ENCODE data around the gene NAPB. TPM values are rescaled to one million over a fixed set of nuclear protein-coding genes. Genes with fewer than 3 reads are reported as not detected.

The NAPB gene
- total RNA-seq, 1 donor = 9.4 TPM

GRCh38 chr20:23381876-23382275 is 39.4 kb downstream of the NAPB start:
- TF ChIP-seq, protein P1, sequence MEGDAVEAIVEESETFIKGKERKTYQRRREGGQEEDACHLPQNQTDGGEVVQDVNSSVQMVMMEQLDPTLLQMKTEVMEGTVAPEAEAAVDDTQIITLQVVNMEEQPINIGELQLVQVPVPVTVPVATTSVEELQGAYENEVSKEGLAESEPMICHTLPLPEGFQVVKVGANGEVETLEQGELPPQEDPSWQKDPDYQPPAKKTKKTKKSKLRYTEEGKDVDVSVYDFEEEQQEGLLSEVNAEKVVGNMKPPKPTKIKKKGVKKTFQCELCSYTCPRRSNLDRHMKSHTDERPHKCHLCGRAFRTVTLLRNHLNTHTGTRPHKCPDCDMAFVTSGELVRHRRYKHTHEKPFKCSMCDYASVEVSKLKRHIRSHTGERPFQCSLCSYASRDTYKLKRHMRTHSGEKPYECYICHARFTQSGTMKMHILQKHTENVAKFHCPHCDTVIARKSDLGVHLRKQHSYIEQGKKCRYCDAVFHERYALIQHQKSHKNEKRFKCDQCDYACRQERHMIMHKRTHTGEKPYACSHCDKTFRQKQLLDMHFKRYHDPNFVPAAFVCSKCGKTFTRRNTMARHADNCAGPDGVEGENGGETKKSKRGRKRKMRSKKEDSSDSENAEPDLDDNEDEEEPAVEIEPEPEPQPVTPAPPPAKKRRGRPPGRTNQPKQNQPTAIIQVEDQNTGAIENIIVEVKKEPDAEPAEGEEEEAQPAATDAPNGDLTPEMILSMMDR (IDR thresholded peaks at IDR 0.05; ENCODE audit: extremely low read depth, low read depth, low read length) = no peak
- H3K4me2 ChIP-seq (ENCODE audit: insufficient read depth, low read length) = no peak overlapping the region
- no peak overlapping the region for H2AFZ ChIP-seq (ENCODE audit: low read length)

DNA sequence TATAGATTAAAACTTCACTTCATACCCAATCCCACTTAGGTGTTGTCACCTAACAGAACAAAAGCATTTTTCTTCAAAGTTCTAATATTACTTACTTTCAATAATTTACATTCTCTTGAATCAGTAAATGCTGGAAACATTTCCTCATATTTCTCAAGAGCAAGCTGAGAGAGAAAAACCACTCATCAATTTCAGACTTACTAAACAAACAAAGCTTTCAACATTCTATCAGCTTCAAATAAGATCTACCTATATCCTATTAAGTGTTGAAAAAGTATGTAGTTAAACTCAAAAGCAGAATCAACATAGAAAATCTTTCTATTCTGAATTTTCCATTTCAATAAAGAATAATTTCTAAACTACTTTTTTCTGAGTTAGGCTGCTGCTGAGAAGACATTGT is 41.5 kb downstream of the NAPB start:
- Histone ChIP-seq H3K4me2 (ENCODE audit: insufficient read depth, low read length) (no peak overlapping the region), H3K27me3 (ENCODE audit: insufficient read depth, low read length) (no peaks in the 10 kb centered on the region), H3K4me1 (ENCODE audit: insufficient read depth, low read length) (no peaks in the 10 kb centered on the region), H3K9me3 (ENCODE audit: low read depth, low read length) (no peaks in the 10 kb centered on the region), H3K4me3 (ENCODE audit: insufficient read depth, low read length) (no peak overlapping the region), H3K27ac (ENCODE audit: low read depth, low read length) (no peak overlapping the region), H4K20me1 (ENCODE audit: insufficient read depth, low read length) (no peaks in the 10 kb centered on the region), H3K36me3 (ENCODE audit: insufficient read depth, low read length) (peaks cover 52% of the 10 kb centered on the region), H2AFZ (ENCODE audit: low read length) (no peak overlapping the region), H3K79me2 (ENCODE audit: insufficient read depth, low read length) (peaks cover 28% of the 10 kb centered on the region)
- DNase-seq (ENCODE audit: insufficient read length, low spot score, missing footprints) = no peak
- TF ChIP-seq, protein P1 (IDR thresholded peaks at IDR 0.05; ENCODE audit: extremely low read depth, low read depth, low read length) = no peak

More at GRCh38 chr20:23381876-23382275, 39.4 kb downstream of the NAPB start:
- H3K9me3 ChIP-seq (ENCODE audit: low read depth, low read length) = no peaks in the 10 kb centered on the region
- no peak overlapping the region for H3K4me3 ChIP-seq (ENCODE audit: insufficient read depth, low read length)
- no peaks in the 10 kb centered on the region for H4K20me1 ChIP-seq (ENCODE audit: insufficient read depth, low read length)
- H3K27ac ChIP-seq (ENCODE audit: low read depth, low read length) = no peak overlapping the region
- H3K79me2 ChIP-seq (ENCODE audit: insufficient read depth, low read length) = peaks cover 39% of the 10 kb centered on the region
- H3K27me3 ChIP-seq (ENCODE audit: insufficient read depth, low read length) = no peaks in the 10 kb centered on the region
- no peaks in the 10 kb centered on the region for H3K4me1 ChIP-seq (ENCODE audit: insufficient read depth, low read length)
- peaks cover 37% of the 10 kb centered on the region for H3K36me3 ChIP-seq (ENCODE audit: insufficient read depth, low read length)
- DNase-seq (ENCODE audit: insufficient read length, low spot score, missing footprints) = no peak

DNA sequence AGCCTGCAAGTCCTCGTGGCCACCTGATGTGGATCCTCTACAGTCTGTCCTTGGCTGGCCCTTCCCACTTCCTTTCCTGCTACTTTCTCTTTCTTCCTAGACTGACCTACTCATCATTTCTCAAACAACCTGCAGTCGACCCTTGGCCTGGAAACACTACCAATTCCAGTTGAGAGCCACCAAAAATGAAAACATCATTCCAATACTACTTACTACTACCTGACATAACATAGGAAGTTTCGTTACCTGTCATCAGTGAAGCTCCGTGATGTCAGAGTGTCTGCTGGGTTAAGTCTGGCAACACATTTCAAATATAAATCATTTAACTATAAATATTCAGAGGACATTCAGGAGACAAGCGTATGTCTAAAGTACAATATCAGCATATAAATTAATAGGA is 45.5 kb downstream of the NAPB start:
- Histone ChIP-seq H3K27me3 (ENCODE audit: insufficient read depth, low read length) (no peaks in the 10 kb centered on the region), H3K4me2 (ENCODE audit: insufficient read depth, low read length) (no peak overlapping the region), H4K20me1 (ENCODE audit: insufficient read depth, low read length) (no peaks in the 10 kb centered on the region), H3K4me1 (ENCODE audit: insufficient read depth, low read length) (peaks cover 2% of the 10 kb centered on the region), H3K36me3 (ENCODE audit: insufficient read depth, low read length) (peaks cover 79% of the 10 kb centered on the region), H3K4me3 (ENCODE audit: insufficient read depth, low read length) (no peak overlapping the region), H3K9me3 (ENCODE audit: low read depth, low read length) (no peaks in the 10 kb centered on the region), H3K27ac (ENCODE audit: low read depth, low read length) (no peak overlapping the region), H3K79me2 (ENCODE audit: insufficient read depth, low read length) (peaks cover 17% of the 10 kb centered on the region), H2AFZ (ENCODE audit: low read length) (no peak overlapping the region)
- TF ChIP-seq, protein P1 (IDR thresholded peaks at IDR 0.05; ENCODE audit: extremely low read depth, low read depth, low read length) = no peak
- no peak for DNase-seq (ENCODE audit: insufficient read length, low spot score, missing footprints)

GRCh38 chr20:23374441-23374840 is 46.8 kb downstream of the NAPB start:
- peaks cover 4% of the 10 kb centered on the region for H4K20me1 ChIP-seq (ENCODE audit: insufficient read depth, low read length)
- peaks cover 26% of the 10 kb centered on the region for H3K79me2 ChIP-seq (ENCODE audit: insufficient read depth, low read length)
- H3K9me3 ChIP-seq (ENCODE audit: low read depth, low read length) = no peaks in the 10 kb centered on the region
- H3K4me2 ChIP-seq (ENCODE audit: insufficient read depth, low read length) = no peak overlapping the region
- no peak overlapping the region for H3K4me3 ChIP-seq (ENCODE audit: insufficient read depth, low read length)
- H3K27me3 ChIP-seq (ENCODE audit: insufficient read depth, low read length) = no peaks in the 10 kb centered on the region
- peaks cover 81% of the 10 kb centered on the region for H3K36me3 ChIP-seq (ENCODE audit: insufficient read depth, low read length)
- no peak for DNase-seq (ENCODE audit: insufficient read length, low spot score, missing footprints)
- peaks cover 2% of the 10 kb centered on the region for H3K4me1 ChIP-seq (ENCODE audit: insufficient read depth, low read length)
- H3K27ac ChIP-seq (ENCODE audit: low read depth, low read length) = no peak overlapping the region
- TF ChIP-seq, protein P1 (IDR thresholded peaks at IDR 0.05; ENCODE audit: extremely low read depth, low read depth, low read length) = no peak
- no peak overlapping the region for H2AFZ ChIP-seq (ENCODE audit: low read length)
